Upper lobe of left lung (tissue), 6 donors: ENCODE data around the gene SEMA3D. TPM values are rescaled to one million over a fixed set of nuclear protein-coding genes. Genes with fewer than 3 reads are reported as not detected.

Source experiments
- ATAC-seq, 2 donors: fragments of 200-7000 bp; cut with Tn5 transposase; one replicate each; pipeline ENCODE4 v1.9.1; 2022; ENCODE audit warnings: mild to moderate bottlenecking in 2 of 2, moderate library complexity in 2 of 2; ENCODE audit not compliant: low FRiP score in 2 of 2
- DNase-seq, 2 donors: peaks; one replicate each; pipeline ENCODE4 v3.0.0-alpha.2; 2019 to 2020
- H3K27ac ChIP-seq, 4 donors: fragments of 200-600 bp; sonication (generic); one replicate each; pipeline ENCODE4 v1.5.1; 2016 to 2019
- H3K27me3 ChIP-seq, 4 donors: fragments of 200-600 bp; sonication (generic); one replicate each; pipeline ENCODE4 v1.5.1; 2017 to 2019
- H3K36me3 ChIP-seq, 4 donors: fragments of 200-600 bp; sonication (generic); one replicate each; pipeline ENCODE4 v1.5.1; 2016 to 2019
- H3K4me1 ChIP-seq, 4 donors: fragments of 200-600 bp; sonication (generic); one replicate each; pipeline ENCODE4 v1.5.1; 2018 to 2019
- H3K4me3 ChIP-seq, 4 donors: fragments of 200-600 bp; sonication (generic); one replicate each; pipeline ENCODE4 v1.5.1; 2017 to 2019; ENCODE audit warnings: mild to moderate bottlenecking in 2 of 4, moderate library complexity in 1 of 4
- H3K9me3 ChIP-seq, 4 donors: fragments of 200-600 bp; sonication (generic); one replicate each; pipeline ENCODE4 v1.5.1; 2018 to 2019
- CTCF ChIP-seq, 6 experiments: fragments of 450-650 bp in 4 of 6; fragments of 200-600 bp in 2 of 6; sonication (generic) in 2 of 6; IDR thresholded peaks; one replicate each; pipeline ENCODE4 v1.5.1; 2016 to 2019; ENCODE audit warnings: antibody characterized with exemption in 6 of 6
- EP300 ChIP-seq, 4 donors: sonication (generic); formaldehyde crosslinking; IDR thresholded peaks; one replicate each; pipeline ENCODE4 v1.5.1; 2017; ENCODE audit warnings: antibody characterized with exemption in 4 of 4, control low read depth in 2 of 4
- POLR2A ChIP-seq, 4 donors: fragments of 450-650 bp; IDR thresholded peaks; one replicate each; pipeline ENCODE4 v1.5.1; 2016 to 2017; ENCODE audit warnings: antibody characterized with exemption in 4 of 4, mild to moderate bottlenecking in 2 of 4
- POLR2AphosphoS5 ChIP-seq, 2 donors: sonication (generic); formaldehyde crosslinking; IDR thresholded peaks; one replicate each; pipeline ENCODE4 v1.5.1; 2017; ENCODE audit warnings: antibody characterized with exemption in 2 of 2
- WGBS, 2 donors: methylation state at CpG; one replicate each; pipeline ENCODE4 v1.1.5; 2017 to 2018; 5-methylcytosine and 5-hydroxymethylcytosine counted together
- total RNA-seq, 6 donors: library from RNA; depleted of rRNA in 4 of 6; stranded (reverse); fragments of >200 nt in 4 of 6; gene quantifications; one replicate each; pipeline versions ENCODE4 v1.1.0 to v1.2.1, GENCODE V29; 2016 to 2021
- donor health status: DM: no; HTN: no; CAD: no; lungs with moderate emphysema.
- donor health status: DM: no; HTN: yes; CAD: no; lungs with severe emphysema.

SEMA3D gene
- total RNA-seq, 6 donors from 2014 or later, result 1.7 to 8.1 (median 3.5) TPM

GRCh38 chr7:85081846-85082245 lies 105.0 kb downstream of the SEMA3D start:
- DNase-seq (no peak), ATAC-seq (no peak)
- no peaks in the 10 kb centered on the region for H3K36me3 ChIP-seq
- 29 to 60% methylated on average over 1 of the region's 1 CpG for WGBS, 2 donors
- no peak overlapping the region for H3K4me3 ChIP-seq
- no peaks in the 10 kb centered on the region for H3K4me1 ChIP-seq
- H3K27ac ChIP-seq, result no peak overlapping the region
- TF ChIP-seq EP300 (IDR thresholded peaks at IDR 0.05) (no peak), CTCF (IDR thresholded peaks at IDR 0.05) (no peak), POLR2AphosphoS5 (IDR thresholded peaks at IDR 0.05) (no peak), POLR2A (IDR thresholded peaks at IDR 0.05) (no peak)
- no peaks in the 10 kb centered on the region for H3K27me3 ChIP-seq
- H3K9me3 ChIP-seq, result no peaks in the 10 kb centered on the region

- 12 to 28% methylated on average over 1 of the region's 1 CpG for WGBS, 2 donors
- ATAC-seq (no peak), DNase-seq (no peak)
- Histone ChIP-seq H3K4me1 (no peaks in the 10 kb centered on the region), H3K4me3 (no peak overlapping the region), H3K27ac (no peak overlapping the region), H3K9me3 (no peaks in the 10 kb centered on the region), H3K36me3 (no peaks in the 10 kb centered on the region), H3K27me3 (no peaks in the 10 kb centered on the region)
- TF ChIP-seq CTCF (IDR thresholded peaks at IDR 0.05) (no peak), POLR2A (IDR thresholded peaks at IDR 0.05) (no peak), POLR2AphosphoS5 (IDR thresholded peaks at IDR 0.05) (no peak), EP300 (IDR thresholded peaks at IDR 0.05) (no peak)
Measured at GRCh38 chr7:85081392-85081791, 105.5 kb downstream of the SEMA3D start.

GRCh38 chr7:85079434-85079833 lies 107.4 kb downstream of the SEMA3D start:
- Histone ChIP-seq H3K27me3 (no peaks in the 10 kb centered on the region), H3K4me3 (no peak overlapping the region), H3K4me1 (no peaks in the 10 kb centered on the region), H3K36me3 (no peaks in the 10 kb centered on the region), H3K27ac (no peak overlapping the region), H3K9me3 (no peaks in the 10 kb centered on the region)
- no peak for DNase-seq
- no peak for TF ChIP-seq POLR2A (IDR thresholded peaks at IDR 0.05)
- TF ChIP-seq EP300 (IDR thresholded peaks at IDR 0.05), result no peak
- no peak for TF ChIP-seq POLR2AphosphoS5 (IDR thresholded peaks at IDR 0.05)
- TF ChIP-seq CTCF (IDR thresholded peaks at IDR 0.05), result no peak
- no peak for ATAC-seq
- WGBS, 2 donors, result 64 to 76% methylated on average over 1 of the region's 1 CpG

- H3K4me1 ChIP-seq, result no peaks in the 10 kb centered on the region
- DNase-seq, result no peak
- H3K4me3 ChIP-seq, result no peak overlapping the region
- no peak for ATAC-seq
- WGBS, 2 donors, result 33 to 54% methylated on average over 3 of the region's 3 CpGs
- TF ChIP-seq POLR2A (IDR thresholded peaks at IDR 0.05) (no peak), POLR2AphosphoS5 (IDR thresholded peaks at IDR 0.05) (no peak), CTCF (IDR thresholded peaks at IDR 0.05) (no peak), EP300 (IDR thresholded peaks at IDR 0.05) (no peak)
- no peaks in the 10 kb centered on the region for H3K27me3 ChIP-seq
- no peaks in the 10 kb centered on the region for H3K36me3 ChIP-seq
- no peaks in the 10 kb centered on the region for H3K9me3 ChIP-seq
- no peak overlapping the region for H3K27ac ChIP-seq
Measured at GRCh38 chr7:85078181-85078580, 108.7 kb downstream of the SEMA3D start.

GRCh38 chr7:85075864-85076263 lies 111.0 kb downstream of the SEMA3D start:
- no peak overlapping the region for H3K4me3 ChIP-seq
- no peaks in the 10 kb centered on the region for H3K9me3 ChIP-seq
- WGBS, 2 donors, result 57 to 67% methylated on average over 2 of the region's 2 CpGs
- ATAC-seq, result no peak
- H3K36me3 ChIP-seq, result no peaks in the 10 kb centered on the region
- DNase-seq, result no peak
- H3K4me1 ChIP-seq, result no peaks in the 10 kb centered on the region
- no peak overlapping the region for H3K27ac ChIP-seq
- TF ChIP-seq CTCF (IDR thresholded peaks at IDR 0.05) (no peak), EP300 (IDR thresholded peaks at IDR 0.05) (no peak), POLR2A (IDR thresholded peaks at IDR 0.05) (no peak), POLR2AphosphoS5 (IDR thresholded peaks at IDR 0.05) (no peak)
- H3K27me3 ChIP-seq, result no peaks in the 10 kb centered on the region
